ENCODE results near the gene E2F1.
A peak's percentile ranks its signal among the peaks of the same experiment; 100 is the strongest.

The E2F1 gene

DNA sequence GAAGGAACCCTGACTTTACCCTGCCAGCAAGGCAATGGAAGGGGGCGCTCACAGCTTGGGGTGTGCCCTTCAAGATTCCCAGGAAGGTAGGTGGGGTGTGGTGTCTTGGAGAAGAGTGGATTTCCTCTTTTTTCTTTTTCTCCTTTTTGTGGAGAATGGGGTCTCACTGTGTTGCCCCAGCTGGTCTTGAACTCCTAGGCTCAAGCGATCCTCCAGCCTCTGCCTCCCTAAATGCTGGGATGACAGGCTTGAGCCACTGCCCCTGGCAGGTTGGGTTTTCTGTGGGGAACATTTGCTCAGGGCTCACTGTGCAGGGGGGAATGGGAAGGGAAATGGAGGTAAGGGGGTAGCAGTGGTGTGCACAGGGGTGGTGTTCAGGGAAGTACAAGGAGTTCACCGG, 41.6 kb upstream of the E2F1 start:
- H3K4me2 ChIP-seq (ENCODE audit: low read length, poor library complexity, severe bottlenecking) = no peak overlapping the region
- no peak overlapping the region for H2BK15ac ChIP-seq (ENCODE audit: low read depth, poor library complexity, severe bottlenecking)
- no peak overlapping the region for H3K4me3 ChIP-seq (ENCODE audit: insufficient read depth in 1 of 2, low read depth in 1 of 2, low read length in 2 of 2)

DNA sequence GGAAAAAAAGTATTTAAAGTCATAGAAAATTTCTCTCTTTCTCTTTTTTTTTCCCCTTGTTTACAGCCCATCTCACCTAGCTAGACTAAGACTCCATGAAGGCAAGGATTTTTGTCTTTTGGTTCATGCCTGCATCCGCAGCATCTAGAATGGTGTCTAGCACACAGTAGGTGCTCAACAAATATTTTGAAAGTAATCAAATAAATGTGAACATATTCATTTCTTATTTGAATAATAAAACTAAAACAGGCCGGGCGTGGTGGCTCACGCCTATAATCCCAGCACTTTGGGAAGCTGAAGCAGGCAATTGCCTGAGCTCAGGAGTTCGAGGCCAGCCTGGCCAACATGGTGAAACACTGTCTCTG, 40.9 kb upstream of the E2F1 start:
- H3K23ac ChIP-seq (ENCODE audit: low read length in 2 of 2) = no peak overlapping the region
- WGBS = 90% methylated on average over 4 of the region's 5 CpGs

More for the DNA sequence above, 41.6 kb upstream of the E2F1 start:
- Histone ChIP-seq H3K36me3 (ENCODE audit: control insufficient read depth in 1 of 2, insufficient read depth in 2 of 2, low read depth in 1 of 2, low read length in 2 of 2) (no peaks in the 10 kb centered on the region), H4K91ac (ENCODE audit: low read length) (no peak overlapping the region), H3K27me3 (ENCODE audit: control insufficient read depth in 1 of 2, insufficient read depth in 1 of 2, low read length in 2 of 2) (no peaks in the 10 kb centered on the region), H3K79me1 (replicated peaks; ENCODE audit: low read length, poor library complexity, severe bottlenecking) (no peaks in the 10 kb centered on the region), H2BK12ac (ENCODE audit: low read length in 2 of 2) (no peak overlapping the region), H3K4ac (ENCODE audit: low read depth in 1 of 2, low read length in 2 of 2) (no peak overlapping the region), H4K8ac (ENCODE audit: low read length) (no peak overlapping the region), H2BK5ac (ENCODE audit: low read depth, low read length, poor library complexity, severe bottlenecking) (no peak overlapping the region), H3K23ac (ENCODE audit: low read length in 2 of 2) (peak overlapping the region in 1 of 2 experiments; percentile 5), H2AK5ac (ENCODE audit: low read length, severe bottlenecking) (no peak overlapping the region), H3K27ac (ENCODE audit: low read length, poor library complexity, severe bottlenecking) (no peak overlapping the region), H3K4me1 (ENCODE audit: control insufficient read depth, insufficient read depth, low read depth, low read length) (peaks cover 14% of the 10 kb centered on the region), H2BK120ac (ENCODE audit: low read depth, low read length) (no peak overlapping the region), H3K18ac (ENCODE audit: low read depth in 1 of 2, low read length in 2 of 2) (no peak overlapping the region), H3K14ac (ENCODE audit: low read length in 2 of 2) (no peak overlapping the region), H2AFZ (ENCODE audit: low read depth, low read length) (no peak overlapping the region), H3K9me3 (ENCODE audit: control insufficient read depth, low read length) (no peaks in the 10 kb centered on the region), H3K9ac (ENCODE audit: low read length) (no peak overlapping the region)
- DNase-seq = no peak
- WGBS = 91% methylated on average over 3 of the region's 3 CpGs

DNA sequence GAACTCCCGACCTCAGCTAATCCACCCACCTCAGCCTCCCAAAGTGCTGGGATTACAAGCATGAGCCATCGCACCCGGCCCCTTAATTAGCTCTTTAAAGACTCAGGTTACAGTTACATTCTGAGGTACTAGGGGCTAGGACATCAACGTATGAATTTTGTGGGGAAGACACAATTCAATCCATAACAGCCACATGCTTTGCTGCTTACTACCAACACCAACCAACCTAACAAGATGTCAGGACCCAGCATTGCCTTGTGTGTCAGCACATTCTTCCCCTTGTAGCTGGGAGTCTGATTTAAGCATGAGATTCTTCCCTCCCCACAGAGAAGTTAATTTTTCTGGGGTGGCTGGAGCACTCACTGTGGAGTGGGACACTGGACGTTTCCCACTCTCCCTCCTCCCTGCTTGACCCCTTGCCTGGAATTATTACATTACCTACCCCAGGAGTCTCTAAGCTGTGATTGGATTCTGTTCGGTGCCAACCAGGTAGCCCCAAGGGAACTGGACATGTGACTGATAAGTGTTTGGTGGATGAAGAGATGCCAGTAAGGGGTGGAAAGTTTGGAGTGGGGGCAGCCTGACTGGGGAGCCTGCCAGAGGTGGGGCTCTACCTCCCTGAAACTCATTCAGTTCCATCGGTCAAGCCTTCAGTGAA, 39.6 kb upstream of the E2F1 start:
- no peak overlapping the region for H3K18ac ChIP-seq (ENCODE audit: low read depth in 1 of 2, low read length in 2 of 2)
- H3K4me3 ChIP-seq (ENCODE audit: insufficient read depth in 1 of 2, low read depth in 1 of 2, low read length in 2 of 2) = no peak overlapping the region
- no peak overlapping the region for H4K8ac ChIP-seq (ENCODE audit: low read length)
- H2BK12ac ChIP-seq (ENCODE audit: low read length in 2 of 2) = no peak overlapping the region
- H2BK5ac ChIP-seq (ENCODE audit: low read depth, low read length, poor library complexity, severe bottlenecking) = no peak overlapping the region
- H3K27ac ChIP-seq (ENCODE audit: low read length, poor library complexity, severe bottlenecking) = no peak overlapping the region
- no peaks in the 10 kb centered on the region for H3K9me3 ChIP-seq (ENCODE audit: control insufficient read depth, low read length)
- no peak for DNase-seq
- no peak overlapping the region for H2BK15ac ChIP-seq (ENCODE audit: low read depth, poor library complexity, severe bottlenecking)
- no peak overlapping the region for H3K9ac ChIP-seq (ENCODE audit: low read length)
- H2BK120ac ChIP-seq (ENCODE audit: low read depth, low read length) = no peak overlapping the region
- H2AFZ ChIP-seq (ENCODE audit: low read depth, low read length) = no peak overlapping the region
- no peaks in the 10 kb centered on the region for H3K4me1 ChIP-seq (ENCODE audit: control insufficient read depth, insufficient read depth, low read depth, low read length)
- H3K14ac ChIP-seq (ENCODE audit: low read length in 2 of 2) = no peak overlapping the region
- no peak overlapping the region for H2AK5ac ChIP-seq (ENCODE audit: low read length, severe bottlenecking)
- H3K27me3 ChIP-seq (ENCODE audit: control insufficient read depth in 1 of 2, insufficient read depth in 1 of 2, low read length in 2 of 2) = no peaks in the 10 kb centered on the region
- H3K23ac ChIP-seq (ENCODE audit: low read length in 2 of 2) = no peak overlapping the region
- WGBS = 82% methylated on average over 4 of the region's 7 CpGs
- H3K4ac ChIP-seq (ENCODE audit: low read depth in 1 of 2, low read length in 2 of 2) = no peak overlapping the region
- no peak overlapping the region for H4K91ac ChIP-seq (ENCODE audit: low read length)
- no peak overlapping the region for H3K4me2 ChIP-seq (ENCODE audit: low read length, poor library complexity, severe bottlenecking)
- no peaks in the 10 kb centered on the region for H3K36me3 ChIP-seq (ENCODE audit: control insufficient read depth in 1 of 2, insufficient read depth in 2 of 2, low read depth in 1 of 2, low read length in 2 of 2)
- H3K79me1 ChIP-seq (replicated peaks; ENCODE audit: low read length, poor library complexity, severe bottlenecking) = no peaks in the 10 kb centered on the region

More for the DNA sequence above, 40.9 kb upstream of the E2F1 start:
- H3K14ac ChIP-seq (ENCODE audit: low read length in 2 of 2) = no peak overlapping the region
- H3K79me1 ChIP-seq (replicated peaks; ENCODE audit: low read length, poor library complexity, severe bottlenecking) = no peaks in the 10 kb centered on the region
- H3K4ac ChIP-seq (ENCODE audit: low read depth in 1 of 2, low read length in 2 of 2) = no peak overlapping the region
- no peaks in the 10 kb centered on the region for H3K36me3 ChIP-seq (ENCODE audit: control insufficient read depth in 1 of 2, insufficient read depth in 2 of 2, low read depth in 1 of 2, low read length in 2 of 2)
- H2BK15ac ChIP-seq (ENCODE audit: low read depth, poor library complexity, severe bottlenecking) = no peak overlapping the region
- no peak overlapping the region for H3K9ac ChIP-seq (ENCODE audit: low read length)
- H3K18ac ChIP-seq (ENCODE audit: low read depth in 1 of 2, low read length in 2 of 2) = no peak overlapping the region
- no peak overlapping the region for H2BK120ac ChIP-seq (ENCODE audit: low read depth, low read length)
- H4K8ac ChIP-seq (ENCODE audit: low read length) = no peak overlapping the region
- H4K91ac ChIP-seq (ENCODE audit: low read length) = no peak overlapping the region
- no peak overlapping the region for H2BK12ac ChIP-seq (ENCODE audit: low read length in 2 of 2)
- no peak overlapping the region for H3K4me2 ChIP-seq (ENCODE audit: low read length, poor library complexity, severe bottlenecking)
- DNase-seq = no peak
- peaks cover 8% of the 10 kb centered on the region for H3K4me1 ChIP-seq (ENCODE audit: control insufficient read depth, insufficient read depth, low read depth, low read length)
- no peak overlapping the region for H2AK5ac ChIP-seq (ENCODE audit: low read length, severe bottlenecking)
- H3K27me3 ChIP-seq (ENCODE audit: control insufficient read depth in 1 of 2, insufficient read depth in 1 of 2, low read length in 2 of 2) = no peaks in the 10 kb centered on the region
- no peak overlapping the region for H2BK5ac ChIP-seq (ENCODE audit: low read depth, low read length, poor library complexity, severe bottlenecking)
- no peaks in the 10 kb centered on the region for H3K9me3 ChIP-seq (ENCODE audit: control insufficient read depth, low read length)
- no peak overlapping the region for H3K27ac ChIP-seq (ENCODE audit: low read length, poor library complexity, severe bottlenecking)
- no peak overlapping the region for H2AFZ ChIP-seq (ENCODE audit: low read depth, low read length)
- no peak overlapping the region for H3K4me3 ChIP-seq (ENCODE audit: insufficient read depth in 1 of 2, low read depth in 1 of 2, low read length in 2 of 2)

DNA sequence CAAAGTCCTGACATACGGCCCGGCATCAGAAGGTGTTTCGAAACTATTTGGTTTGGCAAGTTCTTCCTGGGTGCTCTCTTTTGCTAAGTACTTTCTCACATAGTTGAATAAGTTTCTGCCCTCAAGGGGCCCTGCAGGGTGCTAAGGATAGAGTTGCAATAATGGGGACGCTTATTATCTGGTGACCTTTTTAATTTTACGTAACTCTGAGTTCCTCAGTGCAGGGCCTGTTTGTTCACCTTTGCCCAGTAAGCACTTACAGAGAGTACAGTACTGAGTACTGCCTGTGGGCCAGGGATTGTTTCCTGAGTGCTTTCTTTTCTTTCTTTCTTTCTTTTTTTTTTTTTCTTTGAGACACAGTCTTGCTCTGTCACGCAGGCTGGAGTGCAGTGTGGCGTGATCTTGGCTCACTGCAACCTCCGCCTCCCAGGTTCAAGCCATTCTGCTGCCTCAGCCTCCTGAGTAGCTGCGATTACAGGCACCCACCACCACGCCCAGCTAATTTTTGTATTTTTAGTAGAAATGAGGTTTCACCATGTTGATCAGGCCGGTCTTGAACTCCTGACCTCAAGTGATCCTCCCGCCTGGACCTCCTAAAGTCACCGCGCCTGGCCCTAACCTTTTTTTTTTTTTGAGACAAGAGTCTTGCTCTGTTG, 38.4 kb upstream of the E2F1 start:
- H3K9me3 ChIP-seq (ENCODE audit: control insufficient read depth, low read length) = no peaks in the 10 kb centered on the region
- WGBS = 93% methylated on average over 14 of the region's 14 CpGs

More for the DNA sequence above, 38.4 kb upstream of the E2F1 start:
- Histone ChIP-seq H2BK12ac (ENCODE audit: low read length in 2 of 2) (no peak overlapping the region), H2BK15ac (ENCODE audit: low read depth, poor library complexity, severe bottlenecking) (no peak overlapping the region), H3K9ac (ENCODE audit: low read length) (no peak overlapping the region), H3K4ac (ENCODE audit: low read depth in 1 of 2, low read length in 2 of 2) (no peak overlapping the region), H3K79me1 (replicated peaks; ENCODE audit: low read length, poor library complexity, severe bottlenecking) (no peaks in the 10 kb centered on the region), H2BK120ac (ENCODE audit: low read depth, low read length) (no peak overlapping the region), H3K18ac (ENCODE audit: low read depth in 1 of 2, low read length in 2 of 2) (no peak overlapping the region), H3K4me1 (ENCODE audit: control insufficient read depth, insufficient read depth, low read depth, low read length) (no peaks in the 10 kb centered on the region), H3K27me3 (ENCODE audit: control insufficient read depth in 1 of 2, insufficient read depth in 1 of 2, low read length in 2 of 2) (no peaks in the 10 kb centered on the region), H4K91ac (ENCODE audit: low read length) (no peak overlapping the region), H3K36me3 (ENCODE audit: control insufficient read depth in 1 of 2, insufficient read depth in 2 of 2, low read depth in 1 of 2, low read length in 2 of 2) (no peaks in the 10 kb centered on the region), H3K4me2 (ENCODE audit: low read length, poor library complexity, severe bottlenecking) (no peak overlapping the region), H2BK5ac (ENCODE audit: low read depth, low read length, poor library complexity, severe bottlenecking) (no peak overlapping the region), H3K4me3 (ENCODE audit: insufficient read depth in 1 of 2, low read depth in 1 of 2, low read length in 2 of 2) (no peak overlapping the region), H3K23ac (ENCODE audit: low read length in 2 of 2) (no peak overlapping the region), H3K27ac (ENCODE audit: low read length, poor library complexity, severe bottlenecking) (no peak overlapping the region), H2AFZ (ENCODE audit: low read depth, low read length) (no peak overlapping the region), H4K8ac (ENCODE audit: low read length) (no peak overlapping the region), H2AK5ac (ENCODE audit: low read length, severe bottlenecking) (no peak overlapping the region), H3K14ac (ENCODE audit: low read length in 2 of 2) (no peak overlapping the region)
- no peak for DNase-seq
